ENCODE measurements around the gene ERICH4. TPM values are rescaled to one million over a fixed set of nuclear protein-coding genes. Genes with fewer than 3 reads are reported as not detected.

ERICH4 gene
- total and polyA plus RNA-seq, 9 of the 15 experiments (the other 6 are each of a cell fraction or from before 2014, with no cell fraction given) = not detected

DNA sequence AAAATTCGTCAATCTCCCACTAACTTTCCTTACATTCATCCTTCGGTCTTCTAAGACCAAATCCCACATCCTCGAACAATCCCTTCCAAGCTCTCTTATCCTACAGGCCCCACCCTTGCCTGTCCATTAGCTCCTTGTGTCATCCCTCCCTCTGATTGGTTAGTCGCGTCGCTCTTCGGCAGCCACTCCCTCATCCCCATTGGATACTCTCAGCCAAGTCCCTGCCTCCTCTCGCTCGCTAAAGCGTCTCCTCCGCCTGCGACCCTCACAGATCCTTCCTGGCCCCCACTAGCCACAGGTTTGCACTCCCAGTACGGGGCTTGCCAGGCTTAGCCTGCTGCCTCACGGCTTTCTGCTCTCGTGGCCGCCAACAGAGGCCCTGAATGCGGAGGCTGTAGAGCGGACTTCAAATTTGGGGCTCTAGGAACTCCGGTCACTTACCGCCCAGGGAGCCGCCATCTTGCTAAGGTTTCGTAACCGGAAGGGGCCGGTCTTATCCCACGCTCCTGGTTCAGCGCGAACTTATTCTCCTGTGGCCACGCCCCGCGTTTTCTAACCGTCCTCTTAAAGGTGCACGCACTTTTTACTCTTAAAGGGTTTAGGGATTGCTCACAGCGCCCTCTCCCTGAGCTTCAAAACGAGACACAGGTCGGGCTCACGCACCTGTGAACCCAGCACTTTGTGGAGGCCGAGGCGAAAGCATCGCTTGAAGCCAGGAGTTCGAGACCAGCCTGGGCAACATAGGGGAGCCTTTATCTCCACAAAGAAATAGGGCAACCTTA, 3.3 kb upstream of the ERICH4 start, which contains the start of gene DMAC2:
Gene DMAC2 (minus strand): TSS at position 472 of the 782 bp plus-strand sequence. CDS start 13 bp downstream, at position 459.
- H3K4me2 ChIP-seq (ENCODE audit: insufficient read depth, low read length) = peak within 1 kb of the TSS; percentile 87
- no peaks in the 10 kb centered on the region for H3K9me1 ChIP-seq (ENCODE audit: control insufficient read depth, insufficient read depth, low read length)
- peak; percentile 100 for FAIRE-seq
- peaks cover 13% of the 10 kb centered on the region; the same call in 1 of the 3 replicates for H3K36me3 ChIP-seq (ENCODE audit: control insufficient read depth, insufficient read depth, low read length)
- peak within 1 kb of the TSS; percentile 95 for H3K27ac ChIP-seq (ENCODE audit: extremely low read depth, low read depth, low read length)
- intact Hi-C loops (cut with micrococcal nuclease) (loop anchor here (2.0 to 10.0 kb wide), 4 partner anchors 75 to 235 kb away; partner anchors contain the start of genes B9D2 and HNRNPUL1), in situ Hi-C loops (cut with MboI) (no loop called here)
- peak; percentile 98 for ATAC-seq
- ChIA-PET CTCF (ENCODE audit: low intra/inter-chr PET ratio) (no interaction called here), POLR2A (interaction anchor here (0.6 to 2.5 kb wide), 14 partner anchors 8 to 456 kb away, joined by 3 to 11 read pairs (median 4); partner anchors contain the start of genes B3GNT8 and HNRNPUL1)
- H3K27me3 ChIP-seq (ENCODE audit: control insufficient read depth in 2 of 2, insufficient read depth in 2 of 2, low read length in 2 of 2) = peaks cover 0 to 5% of the 10 kb centered on the region in 2 experiments; a peak in 2 of 5 replicates
- H3K4me3 ChIP-seq = peak within 1 kb of the TSS; percentile 72
- H3K79me2 ChIP-seq (ENCODE audit: control insufficient read depth, insufficient read depth, low read length) = peaks cover 10% of the 10 kb centered on the region
- H3K9me3 ChIP-seq (replicated peaks; ENCODE audit: control insufficient read depth, insufficient read depth, low read depth, low read length) = no peaks in the 10 kb centered on the region
- WGBS (ENCODE audit: insufficient coverage, low coverage, missing lambda C conversion rate) = under 1% methylated on average over 40 of the region's 40 CpGs
- peak within 1 kb of the TSS; percentile 91 to 100 for H3K9ac ChIP-seq (ENCODE audit: insufficient read depth in 1 of 2, low read depth in 2 of 2, low read length in 2 of 2)
- peak; percentile 95 to 99 (median 97) for DNase-seq (ENCODE audit: extremely low read depth in 1 of 4, low spot score in 3 of 4)
- H4K20me1 ChIP-seq (replicated peaks; ENCODE audit: control insufficient read depth, insufficient read depth, low read length) = no peaks in the 10 kb centered on the region
- H2AFZ ChIP-seq (ENCODE audit: low read depth, low read length) = peak within 1 kb of the TSS; percentile 98
- BruUV-seq (replicated peaks) = TSS peak; percentile 83
- H3K4me1 ChIP-seq (replicated peaks in 1 of 2; ENCODE audit: control insufficient read depth in 2 of 2, insufficient read depth in 2 of 2, low read length in 2 of 2) = peaks cover 6 to 23% of the 10 kb centered on the region in 2 experiments; a peak in 4 of 5 replicates
- TF ChIP-seq, protein P1, sequence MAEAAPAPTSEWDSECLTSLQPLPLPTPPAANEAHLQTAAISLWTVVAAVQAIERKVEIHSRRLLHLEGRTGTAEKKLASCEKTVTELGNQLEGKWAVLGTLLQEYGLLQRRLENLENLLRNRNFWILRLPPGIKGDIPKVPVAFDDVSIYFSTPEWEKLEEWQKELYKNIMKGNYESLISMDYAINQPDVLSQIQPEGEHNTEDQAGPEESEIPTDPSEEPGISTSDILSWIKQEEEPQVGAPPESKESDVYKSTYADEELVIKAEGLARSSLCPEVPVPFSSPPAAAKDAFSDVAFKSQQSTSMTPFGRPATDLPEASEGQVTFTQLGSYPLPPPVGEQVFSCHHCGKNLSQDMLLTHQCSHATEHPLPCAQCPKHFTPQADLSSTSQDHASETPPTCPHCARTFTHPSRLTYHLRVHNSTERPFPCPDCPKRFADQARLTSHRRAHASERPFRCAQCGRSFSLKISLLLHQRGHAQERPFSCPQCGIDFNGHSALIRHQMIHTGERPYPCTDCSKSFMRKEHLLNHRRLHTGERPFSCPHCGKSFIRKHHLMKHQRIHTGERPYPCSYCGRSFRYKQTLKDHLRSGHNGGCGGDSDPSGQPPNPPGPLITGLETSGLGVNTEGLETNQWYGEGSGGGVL (CRISPR knock-in tag; IDR thresholded peaks at IDR 0.05) = no peak
- no peak for TF ChIP-seq SAFB (IDR thresholded peaks at IDR 0.05; ENCODE audit: borderline replicate concordance, low read depth, low read length)
- TF ChIP-seq KHSRP (IDR thresholded peaks at IDR 0.05) = no peak
- TF ChIP-seq, protein P2, sequence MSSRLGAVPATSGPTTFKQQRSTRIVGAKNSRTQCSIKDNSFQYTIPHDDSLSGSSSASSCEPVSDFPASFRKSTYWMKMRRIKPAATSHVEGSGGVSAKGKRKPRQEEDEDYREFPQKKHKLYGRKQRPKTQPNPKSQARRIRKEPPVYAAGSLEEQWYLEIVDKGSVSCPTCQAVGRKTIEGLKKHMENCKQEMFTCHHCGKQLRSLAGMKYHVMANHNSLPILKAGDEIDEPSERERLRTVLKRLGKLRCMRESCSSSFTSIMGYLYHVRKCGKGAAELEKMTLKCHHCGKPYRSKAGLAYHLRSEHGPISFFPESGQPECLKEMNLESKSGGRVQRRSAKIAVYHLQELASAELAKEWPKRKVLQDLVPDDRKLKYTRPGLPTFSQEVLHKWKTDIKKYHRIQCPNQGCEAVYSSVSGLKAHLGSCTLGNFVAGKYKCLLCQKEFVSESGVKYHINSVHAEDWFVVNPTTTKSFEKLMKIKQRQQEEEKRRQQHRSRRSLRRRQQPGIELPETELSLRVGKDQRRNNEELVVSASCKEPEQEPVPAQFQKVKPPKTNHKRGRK (tag; IDR thresholded peaks at IDR 0.05) = no peak
- TF ChIP-seq JUN (IDR thresholded peaks at IDR 0.05; ENCODE audit: borderline replicate concordance, low read depth, low read length) = no peak
- no peak for TF ChIP-seq JUN (CRISPR knock-in tag; IDR thresholded peaks at IDR 0.05; ENCODE audit: borderline replicate concordance)
- TF ChIP-seq, protein P3, sequence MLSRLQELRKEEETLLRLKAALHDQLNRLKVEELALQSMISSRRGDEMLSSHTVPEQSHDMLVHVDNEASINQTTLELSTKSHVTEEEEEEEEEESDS (CRISPR knock-in tag; IDR thresholded peaks at IDR 0.05) = no peak
- no peak for TF ChIP-seq FOXA1 (IDR thresholded peaks at IDR 0.05; ENCODE audit: borderline replicate concordance)
- no peak for TF ChIP-seq KLF1 (tag; IDR thresholded peaks at IDR 0.05)
- TF ChIP-seq MCM5 (IDR thresholded peaks at IDR 0.05; ENCODE audit: low read depth) = no peak
- TF ChIP-seq ZNF717 (CRISPR knock-in tag; IDR thresholded peaks at IDR 0.05) = no peak
- no peak for TF ChIP-seq SMARCA4 (IDR thresholded peaks at IDR 0.05)
- TF ChIP-seq ZNF224 (CRISPR knock-in tag; IDR thresholded peaks at IDR 0.05) = no peak
- TF ChIP-seq, protein P4, sequence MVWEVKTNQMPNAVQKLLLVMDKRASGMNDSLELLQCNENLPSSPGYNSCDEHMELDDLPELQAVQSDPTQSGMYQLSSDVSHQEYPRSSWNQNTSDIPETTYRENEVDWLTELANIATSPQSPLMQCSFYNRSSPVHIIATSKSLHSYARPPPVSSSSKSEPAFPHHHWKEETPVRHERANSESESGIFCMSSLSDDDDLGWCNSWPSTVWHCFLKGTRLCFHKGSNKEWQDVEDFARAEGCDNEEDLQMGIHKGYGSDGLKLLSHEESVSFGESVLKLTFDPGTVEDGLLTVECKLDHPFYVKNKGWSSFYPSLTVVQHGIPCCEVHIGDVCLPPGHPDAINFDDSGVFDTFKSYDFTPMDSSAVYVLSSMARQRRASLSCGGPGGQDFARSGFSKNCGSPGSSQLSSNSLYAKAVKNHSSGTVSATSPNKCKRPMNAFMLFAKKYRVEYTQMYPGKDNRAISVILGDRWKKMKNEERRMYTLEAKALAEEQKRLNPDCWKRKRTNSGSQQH (CRISPR knock-in tag; IDR thresholded peaks at IDR 0.05) = no peak
- no peak for TF ChIP-seq ZNF121 (CRISPR knock-in tag; conservative IDR thresholded peaks at IDR 0.05)
- no peak for TF ChIP-seq HMG20A (CRISPR knock-in tag; conservative IDR thresholded peaks at IDR 0.05)
- TF ChIP-seq CREB1 (IDR thresholded peaks at IDR 0.05) = peak; percentile 49
- peak; percentile 62; the same call in 1 of the 2 replicates for TF ChIP-seq CREB1 (CRISPR knock-in tag; IDR thresholded peaks at IDR 0.05)
- no peak for TF ChIP-seq SMARCA5 (IDR thresholded peaks at IDR 0.05)
- TF ChIP-seq SRSF1 (IDR thresholded peaks at IDR 0.05; ENCODE audit: low read depth, low read length) = no peak
